Measurements from ENCODE around the gene LRRC75A.

- TF ChIP-seq CTCF (IDR thresholded peaks at IDR 0.05) (no peak), POLR2AphosphoS5 (IDR thresholded peaks at IDR 0.05) (no peak)
Measured at GRCh38 chr17:16507918-16508533, 16.0 kb upstream of the LRRC75A start.

Measured in prostate gland (tissue), 2 donors.